Measurements from ENCODE around the gene EPB41L4B. TPM values are rescaled to one million over a fixed set of nuclear protein-coding genes. Genes with fewer than 3 reads are reported as not detected.
A peak's percentile ranks its signal among the peaks of the same experiment; 100 is the strongest.

EPB41L4B gene
- total RNA-seq, 2 donors from 2014 or later, result 41.9 to 122 TPM

- intact Hi-C loops (cut with DNase I), result no loop called here
- no peaks in the 10 kb centered on the region for H3K27me3 ChIP-seq
- WGBS, 2 donors, result 17 to 18% methylated on average over 4 to 12 of the region's 12 CpGs
These were observed 4.6 kb downstream of the EPB41L4B start for GRCh38 chr9:109316207-109316640.

GRCh38 chr9:109315480-109316206 lies 5.2 kb downstream of the EPB41L4B start:
- H3K4me1 ChIP-seq, result peaks cover 70% of the 10 kb centered on the region
- H3K36me3 ChIP-seq (replicated peaks in 1 of 2; ENCODE audit: insufficient read depth in 1 of 2, low read depth in 2 of 2), result no peaks in the 10 kb centered on the region
- 52 to 67% methylated on average over 6 to 7 of the region's 7 CpGs for WGBS, 2 donors
- no peak overlapping the region for H3K4me3 ChIP-seq
- peak overlapping the region; percentile 92 to 100 (median 94) for H3K27ac ChIP-seq
- H3K9me3 ChIP-seq, result no peaks in the 10 kb centered on the region
- ATAC-seq (no peak), DNase-seq (no peak)
- TF ChIP-seq CTCF (IDR thresholded peaks at IDR 0.05) (no peak), POLR2A (IDR thresholded peaks at IDR 0.05) (no peak)
- intact Hi-C loops (cut with DNase I), result no loop called here
- H3K27me3 ChIP-seq, result no peaks in the 10 kb centered on the region

More at GRCh38 chr9:109316207-109316640, 4.6 kb downstream of the EPB41L4B start:
- Histone ChIP-seq H3K4me1 (peaks cover 70% of the 10 kb centered on the region), H3K9me3 (no peaks in the 10 kb centered on the region), H3K4me3 (no peak overlapping the region), H3K36me3 (replicated peaks in 1 of 2; ENCODE audit: insufficient read depth in 1 of 2, low read depth in 2 of 2) (no peaks in the 10 kb centered on the region), H3K27ac (peak overlapping the region; percentile 92 to 100 (median 94))
- peak in 3 of 7 experiments; percentile 21 to 27 (median 21) for TF ChIP-seq CTCF (IDR thresholded peaks at IDR 0.05)
- peak; percentile 96 to 98 (median 97) for TF ChIP-seq POLR2A (IDR thresholded peaks at IDR 0.05)
- peak; percentile 77 for ATAC-seq
- DNase-seq, result peak; percentile 94 to 99 (median 98)

- peak overlapping the region in 3 of 4 donors; percentile 92 to 100 (median 93) for H3K27ac ChIP-seq
- TF ChIP-seq CTCF (IDR thresholded peaks at IDR 0.05) (no peak), POLR2A (IDR thresholded peaks at IDR 0.05) (no peak)
- DNase-seq (peak in 3 of 4 donors; percentile 28 to 45 (median 32)), ATAC-seq (no peak)
- intact Hi-C loops (cut with DNase I), result no loop called here
- H3K36me3 ChIP-seq (replicated peaks in 1 of 2; ENCODE audit: insufficient read depth in 1 of 2, low read depth in 2 of 2), result no peaks in the 10 kb centered on the region
- 29 to 31% methylated on average over 13 of the region's 13 CpGs for WGBS, 2 donors
- H3K9me3 ChIP-seq, result no peaks in the 10 kb centered on the region
- no peak overlapping the region for H3K4me3 ChIP-seq
- no peaks in the 10 kb centered on the region for H3K27me3 ChIP-seq
- H3K4me1 ChIP-seq, result peaks cover 84% of the 10 kb centered on the region
These were observed 6.8 kb downstream of the EPB41L4B start for GRCh38 chr9:109314011-109314531.

- H3K4me1 ChIP-seq, result peaks cover 91% of the 10 kb centered on the region
- intact Hi-C loops (cut with DNase I), result no loop called here
- no peak for ATAC-seq
These were observed 7.5 kb downstream of the EPB41L4B start for GRCh38 chr9:109313351-109313750.

More at GRCh38 chr9:109313351-109313750, 7.5 kb downstream of the EPB41L4B start:
- Histone ChIP-seq H3K4me3 (no peak overlapping the region), H3K27me3 (no peaks in the 10 kb centered on the region), H3K9me3 (no peaks in the 10 kb centered on the region), H3K27ac (peak overlapping the region in 3 of 4 donors; percentile 16 to 100 (median 93)), H3K36me3 (replicated peaks in 1 of 2; ENCODE audit: insufficient read depth in 1 of 2, low read depth in 2 of 2) (no peaks in the 10 kb centered on the region)
- 39 to 56% methylated on average over 3 to 4 of the region's 4 CpGs for WGBS, 2 donors
- DNase-seq, result no peak
- TF ChIP-seq CTCF (IDR thresholded peaks at IDR 0.05) (no peak), POLR2A (IDR thresholded peaks at IDR 0.05) (no peak)

All from body of pancreas (tissue), 4 donors.